MM.1S (cell line): ENCODE measurements around the gene ZNF428.

ENCODE experiments used
- DNase-seq: peaks from one replicate; pipeline ENCODE4 v3.0.0-alpha.2; 2015
- H2AFZ ChIP-seq: fragments of 300-600 bp; sonication (generic); 2 replicates; pipeline ENCODE4 v1.6.0; 2016; ENCODE audit warnings: antibody characterized with exemption, low read length
- H3F3A ChIP-seq: fragments of 300-600 bp; sonication (generic); 2 replicates; pipeline ENCODE4 v1.6.1; 2016; ENCODE audit warnings: mild to moderate bottlenecking, antibody characterized with exemption, low read length, moderate library complexity, mixed read lengths; ENCODE audit not compliant: insufficient read depth
- H3K27ac ChIP-seq: fragments of 300-600 bp; sonication (generic); 2 replicates; pipeline ENCODE4 v1.5.1; 2016; ENCODE audit warnings: mild to moderate bottlenecking, low read length
- H3K27me3 ChIP-seq: fragments of 300-600 bp; sonication (generic); replicated peaks from 2 replicates; pipeline ENCODE4 v1.6.0; 2016; ENCODE audit warnings: low read length; ENCODE audit not compliant: insufficient read depth
- H3K36me3 ChIP-seq: fragments of 300-600 bp; sonication (generic); replicated peaks from 2 replicates; pipeline ENCODE4 v1.6.1; 2016; ENCODE audit warnings: mild to moderate bottlenecking, low read length, mixed read lengths; ENCODE audit not compliant: insufficient read depth
- H3K4me1 ChIP-seq: fragments of 300-600 bp; sonication (generic); 2 replicates; pipeline ENCODE4 v1.6.1; 2016; ENCODE audit warnings: low read length, mixed read lengths
- H3K4me2 ChIP-seq: fragments of 300-600 bp; sonication (generic); 2 replicates; pipeline ENCODE4 v1.6.0; 2016; ENCODE audit warnings: low read depth, low read length
- H3K4me3 ChIP-seq: fragments of 300-600 bp; sonication (generic); 2 replicates; pipeline ENCODE4 v1.5.1; 2016; ENCODE audit warnings: low read length, mixed read lengths
- H3K79me2 ChIP-seq: fragments of 300-600 bp; sonication (generic); 2 replicates; pipeline ENCODE4 v1.6.1; 2016; ENCODE audit warnings: mixed run types, low read length, mixed read lengths
- H3K9ac ChIP-seq: fragments of 300-600 bp; sonication (generic); 2 replicates; pipeline ENCODE4 v1.6.1; 2016; ENCODE audit warnings: low read length, mixed read lengths
- H3K9me2 ChIP-seq: fragments of 300-600 bp; sonication (generic); replicated peaks from 2 replicates; pipeline ENCODE4 v1.6.1; 2016; ENCODE audit warnings: mild to moderate bottlenecking, low read length, mixed read lengths; ENCODE audit not compliant: insufficient read depth
- H3K9me3 ChIP-seq: fragments of 300-600 bp; sonication (generic); replicated peaks from 2 replicates; pipeline ENCODE4 v1.6.1; 2016; ENCODE audit warnings: mild to moderate bottlenecking, low read length, mixed read lengths; ENCODE audit not compliant: insufficient read depth
- H4K20me1 ChIP-seq: fragments of 300-600 bp; sonication (generic); 2 replicates; pipeline ENCODE4 v1.6.1; 2016; ENCODE audit warnings: mild to moderate bottlenecking, low read length, moderate library complexity, mixed read lengths; ENCODE audit not compliant: insufficient read depth
- EZH2 ChIP-seq: fragments of 300-600 bp; sonication (generic); optimal IDR thresholded peaks from 2 replicates; pipeline ENCODE3; 2017; ENCODE audit warnings: low read depth, mild to moderate bottlenecking, antibody characterized with exemption, low read length, mixed read lengths
- EZH2phosphoT487 ChIP-seq: fragments of 300-600 bp; sonication (generic); IDR thresholded peaks from 2 replicates; pipeline ENCODE4 v1.6.1; 2018; ENCODE audit warnings: antibody characterized with exemption, low read length
- TF ChIP-seq, protein P1 (sequence below): fragments of 300-600 bp; sonication (generic); IDR thresholded peaks from 2 replicates; pipeline ENCODE4 v1.5.1; 2016; ENCODE audit warnings: antibody characterized with exemption, low read length, mixed read lengths

Gene ZNF428

GRCh38 chr19:43563816-43564457 is 55.5 kb downstream of the ZNF428 start:
- Histone ChIP-seq H3K4me1 (no peaks in the 10 kb centered on the region), H3K9ac (no peak overlapping the region), H3K9me3 (no peaks in the 10 kb centered on the region), H3K79me2 (no peaks in the 10 kb centered on the region; the same call in 1 of the 2 replicates), H3K27ac (no peak overlapping the region), H4K20me1 (no peaks in the 10 kb centered on the region), H3K9me2 (no peaks in the 10 kb centered on the region), H3K27me3 (no peaks in the 10 kb centered on the region), H3K4me2 (no peak overlapping the region), H3K36me3 (no peaks in the 10 kb centered on the region), H2AFZ (no peak overlapping the region), H3F3A (no peaks in the 10 kb centered on the region), H3K4me3 (no peak overlapping the region)
- TF ChIP-seq, protein P1, sequence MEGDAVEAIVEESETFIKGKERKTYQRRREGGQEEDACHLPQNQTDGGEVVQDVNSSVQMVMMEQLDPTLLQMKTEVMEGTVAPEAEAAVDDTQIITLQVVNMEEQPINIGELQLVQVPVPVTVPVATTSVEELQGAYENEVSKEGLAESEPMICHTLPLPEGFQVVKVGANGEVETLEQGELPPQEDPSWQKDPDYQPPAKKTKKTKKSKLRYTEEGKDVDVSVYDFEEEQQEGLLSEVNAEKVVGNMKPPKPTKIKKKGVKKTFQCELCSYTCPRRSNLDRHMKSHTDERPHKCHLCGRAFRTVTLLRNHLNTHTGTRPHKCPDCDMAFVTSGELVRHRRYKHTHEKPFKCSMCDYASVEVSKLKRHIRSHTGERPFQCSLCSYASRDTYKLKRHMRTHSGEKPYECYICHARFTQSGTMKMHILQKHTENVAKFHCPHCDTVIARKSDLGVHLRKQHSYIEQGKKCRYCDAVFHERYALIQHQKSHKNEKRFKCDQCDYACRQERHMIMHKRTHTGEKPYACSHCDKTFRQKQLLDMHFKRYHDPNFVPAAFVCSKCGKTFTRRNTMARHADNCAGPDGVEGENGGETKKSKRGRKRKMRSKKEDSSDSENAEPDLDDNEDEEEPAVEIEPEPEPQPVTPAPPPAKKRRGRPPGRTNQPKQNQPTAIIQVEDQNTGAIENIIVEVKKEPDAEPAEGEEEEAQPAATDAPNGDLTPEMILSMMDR, result no peak
- TF ChIP-seq EZH2, result no peak
- TF ChIP-seq EZH2phosphoT487, result no peak
- no peak for DNase-seq

GRCh38 chr19:43562698-43563241 is 56.7 kb downstream of the ZNF428 start:
- Histone ChIP-seq H3K4me3 (no peak overlapping the region), H3K4me2 (no peak overlapping the region), H3K9ac (no peak overlapping the region)

DNA sequence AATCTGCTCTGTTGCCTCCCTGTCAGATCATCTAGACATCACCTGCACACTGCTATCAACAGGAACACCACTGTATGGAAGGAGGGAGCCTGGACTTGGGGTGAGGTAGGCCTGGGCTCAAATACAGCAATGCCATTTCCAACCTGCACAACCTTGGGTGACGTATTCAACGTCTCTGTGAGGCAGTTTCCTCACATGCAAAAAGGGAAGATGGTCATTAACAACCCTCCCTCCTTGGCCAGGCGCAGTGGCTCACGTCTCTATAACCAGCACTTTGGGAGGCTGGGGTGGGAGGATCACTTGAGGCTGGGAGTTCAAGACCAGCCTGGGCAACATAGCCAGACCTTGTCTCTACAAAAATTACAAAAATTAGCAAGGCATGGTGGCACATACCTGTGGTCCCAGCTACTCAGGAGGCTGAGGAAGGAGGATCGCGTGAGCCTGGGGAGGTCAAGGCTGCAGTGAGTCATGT is 57.2 kb downstream of the ZNF428 start:
- H3K9me2 ChIP-seq, result no peaks in the 10 kb centered on the region
- H3K27me3 ChIP-seq, result no peaks in the 10 kb centered on the region
- no peak overlapping the region for H2AFZ ChIP-seq
- no peak for DNase-seq
- TF ChIP-seq EZH2phosphoT487 (no peak), EZH2 (no peak)
- TF ChIP-seq, protein P1, result no peak
- H3K4me2 ChIP-seq, result no peak overlapping the region
- no peak overlapping the region for H3K4me3 ChIP-seq
- H3F3A ChIP-seq, result no peaks in the 10 kb centered on the region
- H4K20me1 ChIP-seq, result no peaks in the 10 kb centered on the region
- H3K4me1 ChIP-seq, result no peaks in the 10 kb centered on the region
- no peaks in the 10 kb centered on the region for H3K36me3 ChIP-seq
- no peak overlapping the region for H3K27ac ChIP-seq
- H3K9me3 ChIP-seq, result no peaks in the 10 kb centered on the region
- H3K9ac ChIP-seq, result no peak overlapping the region
- H3K79me2 ChIP-seq, result no peaks in the 10 kb centered on the region

More at GRCh38 chr19:43562698-43563241, 56.7 kb downstream of the ZNF428 start:
- H3K79me2 ChIP-seq, result no peaks in the 10 kb centered on the region; the same call in 1 of the 2 replicates
- H3K27me3 ChIP-seq, result no peaks in the 10 kb centered on the region
- no peak for TF ChIP-seq EZH2
- TF ChIP-seq, protein P1, result no peak
- no peak for TF ChIP-seq EZH2phosphoT487
- no peaks in the 10 kb centered on the region for H3K4me1 ChIP-seq
- no peaks in the 10 kb centered on the region for H4K20me1 ChIP-seq
- H2AFZ ChIP-seq, result no peak overlapping the region
- no peak overlapping the region for H3K27ac ChIP-seq
- no peak for DNase-seq
- no peaks in the 10 kb centered on the region for H3F3A ChIP-seq
- no peaks in the 10 kb centered on the region for H3K9me3 ChIP-seq
- H3K9me2 ChIP-seq, result no peaks in the 10 kb centered on the region
- no peaks in the 10 kb centered on the region for H3K36me3 ChIP-seq
